DLD1 (cell line): ENCODE measurements around the gene DOC2B.
"Not testable (repeated sequence)": the region's sequence is repeated elsewhere in the genome, so short reads cannot be mapped to it uniquely, and the experiment has no call there.

ENCODE experiments used
- in situ Hi-C: cut with HindIII; loops from 2 replicates; pipeline ENCODE4 v1.10.0; 2017; ENCODE audit warnings: low sequenced_read_pairs

The DOC2B gene

GRCh38 chr17:146983-147761 is 34.3 kb downstream of the DOC2B start:
- in situ Hi-C loops, result no loop called here

GRCh38 chr17:146546-146945 is 34.9 kb downstream of the DOC2B start:
- in situ Hi-C loops, result no loop called here

GRCh38 chr17:145671-146541 is 35.5 kb downstream of the DOC2B start:
- in situ Hi-C loops, result no loop called here

DNA sequence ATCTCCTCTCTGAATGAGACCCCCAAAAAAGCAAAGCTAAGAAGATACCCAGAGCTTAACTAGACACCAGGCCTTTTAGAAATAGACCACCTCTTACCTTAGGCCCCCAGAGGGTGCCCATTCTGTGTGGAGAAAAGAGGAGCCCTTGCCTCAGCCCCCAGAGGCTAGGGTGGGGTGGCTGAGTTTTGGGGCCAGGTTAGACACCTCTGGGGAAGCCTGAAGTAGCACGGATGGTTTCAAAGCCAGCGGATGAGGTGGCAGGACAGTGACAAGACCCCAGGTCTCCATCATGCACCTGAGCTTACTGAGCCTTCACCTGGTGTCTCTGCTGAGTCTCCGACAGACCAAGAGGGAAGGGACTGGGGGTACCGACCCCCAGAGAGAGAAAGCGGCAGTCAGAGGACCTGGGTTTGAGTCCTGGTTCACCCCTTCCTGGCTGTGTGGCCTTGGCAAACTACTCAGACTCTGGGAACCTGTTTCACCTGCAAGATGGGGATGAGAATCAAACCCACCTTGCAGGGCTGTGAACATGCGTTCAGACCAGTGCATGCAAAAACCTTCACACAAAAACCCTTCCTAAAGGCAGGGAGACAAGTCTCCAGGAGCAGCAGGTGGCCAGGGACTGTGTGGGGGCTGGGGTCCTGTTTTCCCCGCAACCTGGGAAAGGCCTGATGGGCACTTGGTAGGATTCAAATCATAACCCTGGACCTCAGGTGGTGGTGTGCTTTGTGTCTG is 36.3 kb downstream of the DOC2B start:
- in situ Hi-C loops, result no loop called here

- in situ Hi-C loops, result no loop called here
Measured at GRCh38 chr17:143785-144281, 37.6 kb downstream of the DOC2B start.

DNA sequence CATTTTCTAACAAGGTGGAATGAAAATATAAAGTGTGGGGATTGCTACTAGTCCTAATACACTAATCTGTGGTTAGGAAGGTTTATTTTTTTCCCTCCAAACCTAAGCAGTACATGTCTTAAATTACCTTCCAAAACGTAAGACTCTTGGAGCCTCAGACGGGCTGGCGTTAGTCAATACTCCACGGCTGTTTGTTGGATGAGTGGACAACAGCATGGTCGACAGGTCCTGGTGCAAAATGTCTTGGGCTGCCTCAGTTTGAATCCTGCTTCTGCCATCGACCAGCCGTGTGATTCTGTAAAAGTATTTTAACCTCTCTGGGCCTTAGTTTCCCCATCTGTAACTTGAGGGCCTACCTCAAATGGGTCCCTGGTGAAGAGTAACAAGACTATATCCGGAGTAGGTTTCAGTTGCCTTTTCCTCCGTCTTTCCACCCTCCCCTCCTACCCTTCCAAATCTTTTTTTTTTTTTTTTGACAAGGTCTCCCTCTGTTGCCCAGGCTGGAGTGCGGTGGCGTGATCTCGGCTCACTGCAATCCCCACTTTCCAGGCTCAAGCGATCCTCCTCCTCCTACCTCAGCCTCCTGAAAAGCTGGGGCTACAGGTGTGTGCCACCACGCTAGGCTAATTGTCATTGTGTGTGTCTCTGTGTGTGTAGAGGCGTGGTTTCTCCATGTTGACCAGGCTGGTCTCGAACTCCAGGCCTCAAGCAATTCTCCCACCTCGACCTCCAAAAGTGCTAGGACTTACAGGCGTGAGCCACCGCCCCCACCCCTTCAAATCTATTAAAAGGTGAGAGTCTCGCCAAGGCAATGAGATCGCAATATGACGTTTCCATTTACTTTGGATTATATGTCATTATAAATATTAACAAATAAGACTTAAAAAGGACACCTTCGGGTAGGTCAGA is 38.3 kb downstream of the DOC2B start:
- in situ Hi-C loops, result no loop called here

- in situ Hi-C loops, result no loop called here
Measured at GRCh38 chr17:142102-142661, 39.3 kb downstream of the DOC2B start.

GRCh38 chr17:139401-140205 is 41.8 kb downstream of the DOC2B start:
- in situ Hi-C loops, result not testable (repeated sequence)

DNA sequence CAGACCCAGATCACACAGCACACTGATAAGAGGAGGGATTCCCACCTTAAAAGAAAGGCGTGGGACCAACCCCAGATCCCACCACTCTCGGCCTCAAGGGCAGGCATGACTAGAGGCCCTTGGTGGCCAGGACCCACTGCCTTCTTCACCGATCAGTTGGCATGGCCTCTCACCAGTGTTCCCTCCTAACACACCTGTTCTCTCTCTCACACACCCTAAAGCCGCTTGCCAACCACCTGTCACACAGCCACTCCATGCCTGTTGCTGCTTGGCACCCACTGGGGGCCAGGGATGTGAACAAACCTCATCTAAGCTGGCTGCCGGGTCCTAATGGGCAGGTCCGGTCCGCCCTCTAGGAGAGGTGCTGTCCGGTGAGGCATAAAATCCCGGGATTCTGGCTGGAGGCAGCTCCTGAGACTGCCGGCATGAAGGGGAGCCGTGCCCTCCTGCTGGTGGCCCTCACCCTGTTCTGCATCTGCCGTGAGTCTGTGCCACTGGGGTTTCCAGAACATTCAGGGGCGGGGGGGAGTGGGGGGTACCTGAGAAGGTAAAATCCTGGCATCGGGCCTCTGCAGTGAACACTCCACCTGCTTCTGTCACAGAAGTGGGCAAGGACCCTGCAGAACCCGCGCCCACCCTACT is 44.2 kb downstream of the DOC2B start, which contains the start of gene SCGB1C2:
Gene SCGB1C2 (plus strand): TSS at position 404 of the 642 bp plus-strand sequence. CDS start 22 bp downstream, at position 426.
- in situ Hi-C loops, result not testable (repeated sequence)

GRCh38 chr17:136531-136930 is 44.9 kb downstream of the DOC2B start:
- in situ Hi-C loops, result not testable (repeated sequence)

DNA sequence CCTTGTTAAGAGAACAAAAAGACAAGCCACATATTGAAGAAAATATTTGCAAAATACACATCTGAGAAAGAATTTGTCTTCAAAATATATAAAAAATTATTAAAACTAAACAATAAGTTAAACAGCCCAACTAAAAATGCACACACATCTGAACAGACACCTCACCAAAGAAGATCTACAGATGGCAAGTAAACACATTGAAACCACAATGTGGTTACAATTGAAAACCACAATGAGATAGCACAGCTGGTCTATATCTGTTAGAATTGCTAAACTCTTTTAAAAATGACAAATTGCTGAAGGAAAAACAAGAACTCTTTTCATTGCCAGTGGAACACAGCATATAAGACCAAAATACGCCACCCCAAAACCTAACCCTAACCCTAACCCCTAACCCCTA is 45.6 kb downstream of the DOC2B start:
- in situ Hi-C loops, result not testable (repeated sequence)

GRCh38 chr17:135022-135421 is 46.4 kb downstream of the DOC2B start:
- in situ Hi-C loops, result not testable (repeated sequence)

DNA sequence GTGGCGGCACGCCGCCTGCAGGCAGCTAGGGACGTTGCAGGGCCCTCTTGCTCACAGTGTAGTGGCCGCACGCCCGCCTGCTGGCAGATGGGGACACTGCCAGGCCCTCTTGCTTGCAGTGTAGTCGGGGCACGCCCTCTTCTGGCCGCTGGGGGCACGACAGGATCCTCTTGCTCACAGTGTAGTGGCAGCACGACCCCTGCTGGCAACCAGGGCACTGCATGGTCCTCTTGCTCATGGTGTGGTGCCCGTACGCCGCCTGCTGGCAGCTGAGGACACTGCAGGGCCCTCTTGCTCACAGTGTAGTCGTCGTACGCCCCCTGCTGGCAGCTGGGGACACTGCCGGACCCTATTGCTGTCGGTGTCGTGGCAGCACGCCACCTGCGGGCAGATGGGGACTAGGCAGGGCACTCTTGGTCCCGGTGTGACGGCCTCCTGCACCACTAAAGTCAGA is 47.1 kb downstream of the DOC2B start:
- in situ Hi-C loops, result not testable (repeated sequence)

DNA sequence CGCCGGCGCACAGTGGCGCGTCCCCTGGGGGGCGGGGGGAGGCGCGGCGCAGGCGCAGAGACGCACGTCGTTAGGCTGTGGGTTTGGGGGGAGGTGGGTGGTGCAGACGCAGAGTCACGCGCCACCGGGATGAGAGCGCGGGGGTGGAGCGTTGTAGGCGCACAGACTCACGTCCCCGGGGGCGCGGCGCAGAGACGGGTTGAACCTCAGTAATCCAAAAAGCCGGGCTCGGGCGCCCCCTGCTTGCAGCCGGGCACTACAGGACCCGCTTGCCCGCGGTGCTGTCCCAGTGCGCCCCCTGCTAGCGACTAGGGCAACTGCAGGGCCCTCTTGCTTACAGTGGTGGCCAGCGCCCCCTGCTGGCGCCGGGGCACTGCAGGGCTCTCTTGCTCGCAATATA is 47.5 kb downstream of the DOC2B start:
- in situ Hi-C loops, result not testable (repeated sequence)

DNA sequence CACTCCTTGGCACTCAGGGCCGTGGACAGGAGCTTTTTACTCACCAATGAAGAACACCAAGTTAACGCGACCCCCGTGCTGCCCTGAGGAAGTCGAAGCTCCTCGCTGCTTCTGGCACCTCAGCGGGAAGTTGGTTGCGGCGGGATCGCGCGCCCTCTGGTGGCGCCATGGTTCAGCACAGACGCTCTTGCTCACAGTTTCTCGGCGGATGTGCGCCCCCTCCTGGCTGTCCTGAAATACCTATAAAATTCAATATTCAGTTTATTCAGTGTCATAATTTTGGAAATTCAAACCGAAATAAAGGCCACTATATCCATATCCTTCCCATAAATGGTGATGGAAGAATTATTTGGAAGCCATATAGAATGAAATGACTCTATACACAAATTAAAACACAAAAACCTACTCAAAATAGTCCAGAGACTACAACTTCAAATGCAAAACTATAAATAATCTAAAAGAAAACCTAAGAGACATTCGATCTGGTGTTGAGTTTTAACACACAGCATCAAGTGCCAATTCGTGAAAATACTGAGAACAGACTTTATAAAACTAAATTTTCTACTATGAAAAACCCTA is 63.0 kb downstream of the DOC2B start:
- in situ Hi-C loops, result not testable (repeated sequence)

- in situ Hi-C loops, result not testable (repeated sequence)
Measured at GRCh38 chr17:113111-113510, 68.3 kb downstream of the DOC2B start.
